Mucosa of rectum (tissue), 2 donors: ENCODE data around the gene PDE4D.

Experiments
- H3K27ac ChIP-seq, 2 donors: one replicate each; pipeline ENCODE4 v1.7.0; 2013; ENCODE audit warnings: inconsistent platforms in 2 of 2, low read depth in 2 of 2, low read length in 2 of 2
- H3K27me3 ChIP-seq, 2 donors: one replicate each; pipeline ENCODE4 v1.7.0; 2013; ENCODE audit warnings: low read length in 2 of 2; ENCODE audit not compliant: control insufficient read depth in 2 of 2, insufficient read depth in 2 of 2
- H3K36me3 ChIP-seq, 2 donors: one replicate each; pipeline ENCODE4 v1.7.0; 2013; ENCODE audit warnings: low read length in 2 of 2; ENCODE audit not compliant: control insufficient read depth in 2 of 2, insufficient read depth in 2 of 2
- H3K4me1 ChIP-seq, 2 donors: one replicate each; pipeline ENCODE4 v1.7.0; 2013; ENCODE audit warnings: low read length in 2 of 2, mild to moderate bottlenecking in 1 of 2; ENCODE audit not compliant: control insufficient read depth in 2 of 2, insufficient read depth in 2 of 2
- H3K4me3 ChIP-seq, 2 donors: one replicate each; pipeline ENCODE4 v1.7.0; 2013; ENCODE audit warnings: low read length in 2 of 2
- H3K9ac ChIP-seq, 2 donors: one replicate each; pipeline ENCODE4 v1.7.0; 2013; ENCODE audit warnings: low read length in 2 of 2, low read depth in 1 of 2, mild to moderate bottlenecking in 1 of 2
- H3K9me3 ChIP-seq, 2 donors: one replicate each; pipeline ENCODE4 v1.7.0; 2013; ENCODE audit warnings: low read length in 2 of 2; ENCODE audit not compliant: control insufficient read depth in 2 of 2
- donor health status: healthy.
- donor health status: Normal muscosa, but diverticular disease.

PDE4D gene

GRCh38 chr5:59038798-59039295, 854.7 kb downstream of the PDE4D start:
- no peaks in the 10 kb centered on the region for H3K27me3 ChIP-seq
- H3K36me3 ChIP-seq, result no peaks in the 10 kb centered on the region
- H3K9ac ChIP-seq, result peak overlapping the region; percentile 5 to 64
- H3K27ac ChIP-seq, result peak overlapping the region; percentile 54 to 81
- peak overlapping the region; percentile 67 to 75 for H3K4me3 ChIP-seq
- H3K4me1 ChIP-seq, result peaks cover 4 to 15% of the 10 kb centered on the region in 2 donors
- H3K9me3 ChIP-seq, result no peaks in the 10 kb centered on the region

GRCh38 chr5:59037941-59038797, 855.4 kb downstream of the PDE4D start:
- Histone ChIP-seq H3K4me1 (peaks cover 4 to 15% of the 10 kb centered on the region in 2 donors), H3K9me3 (no peaks in the 10 kb centered on the region), H3K9ac (peak overlapping the region in 1 of 2 donors; percentile 64), H3K27me3 (no peaks in the 10 kb centered on the region), H3K27ac (peak overlapping the region; percentile 54 to 81), H3K36me3 (no peaks in the 10 kb centered on the region), H3K4me3 (peak overlapping the region; percentile 67 to 75)

GRCh38 chr5:59037453-59037852, 856.1 kb downstream of the PDE4D start:
- Histone ChIP-seq H3K4me3 (peak overlapping the region in 1 of 2 donors; percentile 75), H3K27ac (no peak overlapping the region), H3K4me1 (peaks cover 4 to 15% of the 10 kb centered on the region in 2 donors), H3K27me3 (no peaks in the 10 kb centered on the region), H3K36me3 (no peaks in the 10 kb centered on the region), H3K9me3 (no peaks in the 10 kb centered on the region), H3K9ac (no peak overlapping the region)

GRCh38 chr5:59037041-59037440, 856.5 kb downstream of the PDE4D start:
- Histone ChIP-seq H3K9ac (no peak overlapping the region), H3K9me3 (no peaks in the 10 kb centered on the region), H3K36me3 (no peaks in the 10 kb centered on the region), H3K4me3 (no peak overlapping the region), H3K4me1 (peaks cover 4 to 15% of the 10 kb centered on the region in 2 donors), H3K27me3 (no peaks in the 10 kb centered on the region), H3K27ac (no peak overlapping the region)

- no peaks in the 10 kb centered on the region for H3K27me3 ChIP-seq
- H3K9me3 ChIP-seq, result no peaks in the 10 kb centered on the region
- no peaks in the 10 kb centered on the region for H3K36me3 ChIP-seq
- no peak overlapping the region for H3K4me3 ChIP-seq
- H3K9ac ChIP-seq, result no peak overlapping the region
- H3K4me1 ChIP-seq, result peaks cover 4 to 15% of the 10 kb centered on the region in 2 donors
- H3K27ac ChIP-seq, result no peak overlapping the region
Observed at GRCh38 chr5:59036274-59036961, 857.1 kb downstream of the PDE4D start.

GRCh38 chr5:59035681-59036080, 857.8 kb downstream of the PDE4D start:
- Histone ChIP-seq H3K9ac (no peak overlapping the region), H3K4me3 (no peak overlapping the region), H3K9me3 (no peaks in the 10 kb centered on the region), H3K27ac (no peak overlapping the region), H3K36me3 (no peaks in the 10 kb centered on the region), H3K4me1 (peaks cover 4 to 12% of the 10 kb centered on the region in 2 donors), H3K27me3 (no peaks in the 10 kb centered on the region)

GRCh38 chr5:59034498-59035186, 858.9 kb downstream of the PDE4D start:
- no peaks in the 10 kb centered on the region for H3K27me3 ChIP-seq
- no peak overlapping the region for H3K4me3 ChIP-seq
- H3K9me3 ChIP-seq, result no peaks in the 10 kb centered on the region
- H3K27ac ChIP-seq, result no peak overlapping the region
- no peak overlapping the region for H3K9ac ChIP-seq
- H3K36me3 ChIP-seq, result no peaks in the 10 kb centered on the region
- peaks cover 0 to 6% of the 10 kb centered on the region in 2 donors for H3K4me1 ChIP-seq

GRCh38 chr5:59027145-59027907, 866.2 kb downstream of the PDE4D start:
- Histone ChIP-seq H3K4me1 (peaks cover 0 to 3% of the 10 kb centered on the region in 2 donors), H3K4me3 (no peak overlapping the region), H3K27ac (no peak overlapping the region), H3K36me3 (no peaks in the 10 kb centered on the region), H3K9me3 (no peaks in the 10 kb centered on the region), H3K27me3 (no peaks in the 10 kb centered on the region), H3K9ac (no peak overlapping the region)

- Histone ChIP-seq H3K36me3 (no peaks in the 10 kb centered on the region), H3K4me1 (peaks cover 0 to 11% of the 10 kb centered on the region in 2 donors), H3K4me3 (no peak overlapping the region), H3K9me3 (no peaks in the 10 kb centered on the region), H3K9ac (no peak overlapping the region), H3K27me3 (no peaks in the 10 kb centered on the region), H3K27ac (no peak overlapping the region)
Observed at GRCh38 chr5:59025734-59026133, 867.8 kb downstream of the PDE4D start.
